NT2/D1 (cell line): ENCODE measurements around the gene CPLX1.

Experiments used
- SUZ12 ChIP-seq: IDR thresholded peaks from 2 replicates; pipeline ENCODE4 v1.6.1; 2011; ENCODE audit not compliant: insufficient read length, insufficient read depth; ENCODE audit errors: extremely low read depth
- YY1 ChIP-seq: IDR thresholded peaks from 2 replicates; pipeline ENCODE4 v1.6.1; 2011; ENCODE audit not compliant: insufficient read length, insufficient read depth
- ZNF274 ChIP-seq: IDR thresholded peaks from 2 replicates; pipeline ENCODE4 v1.6.1; 2011; ENCODE audit warnings: mild to moderate bottlenecking, low read depth, low read length

DNA sequence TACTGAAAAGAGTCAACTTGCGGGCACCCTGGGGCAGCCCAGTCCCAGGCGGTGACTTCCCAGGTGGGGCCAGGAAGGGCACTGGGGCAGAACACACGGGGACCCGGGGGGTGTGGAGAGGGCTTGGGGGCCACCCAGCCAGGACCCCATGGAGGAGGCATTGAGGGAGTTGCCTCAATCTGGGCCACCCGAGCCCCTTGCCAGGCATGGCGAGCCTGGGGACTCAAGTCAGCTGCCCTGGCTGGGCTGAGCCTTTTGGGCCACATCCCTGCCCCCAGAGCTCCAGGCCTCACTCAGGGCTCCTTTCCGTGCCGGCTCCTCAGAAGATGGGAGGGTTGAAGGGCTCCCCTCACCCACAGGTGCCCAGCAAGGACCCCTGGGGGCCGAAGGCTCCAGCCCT is 6.6 kb upstream of the CPLX1 start:
- TF ChIP-seq ZNF274 (no peak), YY1 (no peak), SUZ12 (no peak)
